VCaP (cell line): ENCODE measurements around the gene SNX7.

Experiments used
- H3K27ac ChIP-seq: fragments of 450-650 bp; 2 replicates; pipeline ENCODE4 v1.5.1; 2017
- TF ChIP-seq, protein P1 (sequence below): fragments of 450-650 bp; conservative IDR thresholded peaks from 2 replicates; pipeline ENCODE4 v1.5.1; 2017; ENCODE audit warnings: mild to moderate bottlenecking, moderate library complexity

The SNX7 gene

DNA sequence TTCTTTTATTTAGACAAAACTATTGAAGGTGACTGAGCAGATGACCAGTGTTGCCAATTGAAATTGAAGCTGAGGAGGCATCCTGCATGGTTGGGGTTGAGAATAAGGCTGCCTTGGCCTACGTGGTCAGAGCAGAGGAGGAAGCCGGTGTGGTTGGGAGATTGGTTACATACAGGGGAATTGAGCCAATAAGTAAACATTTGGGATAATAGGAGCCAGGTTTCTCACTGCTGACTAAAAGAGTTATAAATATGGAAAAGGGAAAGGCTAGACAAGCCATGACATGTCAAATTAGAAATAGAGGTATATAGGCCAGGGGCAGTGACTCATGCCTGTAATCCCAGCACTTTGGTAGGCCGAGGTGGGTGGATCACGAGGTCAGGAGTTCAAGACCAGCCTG, 15.8 kb downstream of the SNX7 start:
- H3K27ac ChIP-seq: no peak overlapping the region
- TF ChIP-seq, protein P1, sequence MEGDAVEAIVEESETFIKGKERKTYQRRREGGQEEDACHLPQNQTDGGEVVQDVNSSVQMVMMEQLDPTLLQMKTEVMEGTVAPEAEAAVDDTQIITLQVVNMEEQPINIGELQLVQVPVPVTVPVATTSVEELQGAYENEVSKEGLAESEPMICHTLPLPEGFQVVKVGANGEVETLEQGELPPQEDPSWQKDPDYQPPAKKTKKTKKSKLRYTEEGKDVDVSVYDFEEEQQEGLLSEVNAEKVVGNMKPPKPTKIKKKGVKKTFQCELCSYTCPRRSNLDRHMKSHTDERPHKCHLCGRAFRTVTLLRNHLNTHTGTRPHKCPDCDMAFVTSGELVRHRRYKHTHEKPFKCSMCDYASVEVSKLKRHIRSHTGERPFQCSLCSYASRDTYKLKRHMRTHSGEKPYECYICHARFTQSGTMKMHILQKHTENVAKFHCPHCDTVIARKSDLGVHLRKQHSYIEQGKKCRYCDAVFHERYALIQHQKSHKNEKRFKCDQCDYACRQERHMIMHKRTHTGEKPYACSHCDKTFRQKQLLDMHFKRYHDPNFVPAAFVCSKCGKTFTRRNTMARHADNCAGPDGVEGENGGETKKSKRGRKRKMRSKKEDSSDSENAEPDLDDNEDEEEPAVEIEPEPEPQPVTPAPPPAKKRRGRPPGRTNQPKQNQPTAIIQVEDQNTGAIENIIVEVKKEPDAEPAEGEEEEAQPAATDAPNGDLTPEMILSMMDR: no peak

DNA sequence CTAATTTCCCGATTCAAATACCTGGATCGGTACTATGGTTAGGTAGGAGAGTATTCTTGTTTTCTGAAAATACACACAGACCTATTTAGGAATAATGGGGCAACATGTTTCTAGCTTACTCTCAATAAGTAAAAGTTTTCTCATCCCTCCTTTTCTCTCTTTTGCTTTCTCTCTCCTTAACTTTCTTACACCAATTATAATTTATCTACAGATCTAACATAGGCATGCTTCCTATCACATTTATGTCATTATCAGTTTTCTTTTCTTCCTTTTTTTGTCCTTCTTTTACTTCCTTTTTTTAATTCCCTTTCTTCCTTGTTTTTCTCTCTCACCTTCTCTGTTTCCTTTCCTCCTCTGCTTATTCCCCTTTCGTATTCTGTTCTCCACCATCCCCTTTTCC, 20.3 kb downstream of the SNX7 start:
- TF ChIP-seq, protein P1: no peak
- no peak overlapping the region for H3K27ac ChIP-seq

DNA sequence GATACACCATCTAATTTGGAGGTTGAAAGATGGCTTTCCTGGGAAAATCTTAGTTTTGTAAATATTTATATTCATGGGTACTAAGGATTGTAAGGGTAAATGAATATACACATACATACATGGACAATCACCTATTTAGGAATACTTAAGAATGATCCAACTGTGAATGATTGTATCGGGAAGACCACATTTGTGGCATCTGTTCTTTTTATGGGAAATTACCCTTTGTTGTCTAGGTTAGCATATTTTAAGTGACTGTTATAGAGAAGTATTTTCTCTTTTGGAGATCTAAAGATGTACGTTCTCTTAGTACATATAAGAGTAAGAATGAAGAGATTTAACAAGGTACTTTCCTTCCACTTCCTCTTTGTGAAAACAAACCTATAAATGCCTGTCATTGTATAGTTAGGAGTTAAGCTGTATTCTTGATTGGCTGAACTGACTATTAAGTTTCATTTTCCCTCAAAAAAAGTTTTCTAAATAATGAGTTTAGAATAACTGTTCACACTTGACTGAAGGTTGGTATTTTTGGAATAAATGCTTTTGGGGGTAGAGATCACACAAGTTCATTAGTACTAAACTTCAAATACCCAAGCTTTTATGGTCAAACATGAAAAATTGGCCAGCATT, 26.7 kb downstream of the SNX7 start:
- H3K27ac ChIP-seq: no peak overlapping the region
- TF ChIP-seq, protein P1: no peak

DNA sequence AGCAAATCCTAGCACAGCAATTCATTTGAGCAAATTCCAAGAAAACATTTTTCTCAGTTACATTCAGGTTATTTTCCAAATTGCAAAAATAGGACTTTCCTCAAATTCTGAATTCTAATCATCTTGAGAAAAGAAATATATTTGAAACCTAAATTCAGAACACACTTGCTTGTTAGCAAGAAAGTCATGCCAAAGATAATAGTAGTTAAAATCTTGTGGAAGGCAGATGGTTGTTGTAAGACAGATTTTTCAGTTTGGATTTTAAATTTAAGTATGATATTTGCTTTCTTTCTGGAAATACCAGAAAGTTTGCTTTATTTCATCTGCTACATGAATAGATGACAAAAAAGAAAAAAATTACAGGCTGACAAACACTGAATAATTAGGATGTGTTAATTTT, 29.1 kb downstream of the SNX7 start:
- no peak overlapping the region for H3K27ac ChIP-seq
- TF ChIP-seq, protein P1: no peak

DNA sequence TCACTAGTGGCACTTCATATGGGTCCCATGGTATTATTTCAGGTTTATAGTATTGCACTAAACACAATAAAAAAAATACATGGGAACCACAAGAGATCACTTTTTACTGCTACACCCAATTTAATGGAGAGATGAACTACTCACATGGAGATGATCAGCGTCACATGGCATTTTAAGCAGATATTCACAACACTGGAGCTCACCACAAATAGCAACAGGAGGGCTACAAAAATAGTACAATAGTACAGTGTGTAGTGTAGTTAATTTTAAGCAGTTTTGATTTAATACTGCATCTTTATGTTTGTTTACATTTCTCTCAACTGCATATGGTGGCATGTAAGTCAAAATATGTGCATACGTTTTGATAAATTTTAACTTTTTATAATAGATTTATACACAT, 31.0 kb downstream of the SNX7 start:
- TF ChIP-seq, protein P1: no peak
- H3K27ac ChIP-seq: no peak overlapping the region

- no peak overlapping the region for H3K27ac ChIP-seq
- TF ChIP-seq, protein P1: no peak
Observed at GRCh38 chr1:98693385-98693784, 31.9 kb downstream of the SNX7 start.

DNA sequence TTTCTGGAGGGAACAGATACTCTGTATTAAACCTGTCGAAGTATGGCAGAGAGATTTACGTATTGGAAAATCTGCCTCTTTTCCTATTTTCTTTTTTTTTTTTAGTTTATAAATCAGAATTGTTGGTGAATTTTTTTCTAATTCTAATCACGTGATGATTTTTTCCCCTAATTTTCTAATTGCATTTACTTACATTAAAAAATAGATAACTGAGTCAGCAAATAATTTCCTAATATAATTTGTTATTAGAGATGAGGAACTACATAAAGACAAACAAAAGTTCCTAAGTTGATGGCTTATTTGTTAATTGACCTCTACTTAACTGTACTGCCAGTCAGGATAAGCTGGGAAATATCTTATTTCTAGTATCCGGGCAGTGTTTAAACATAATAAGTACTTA, 34.6 kb downstream of the SNX7 start:
- TF ChIP-seq, protein P1: no peak
- H3K27ac ChIP-seq: no peak overlapping the region

DNA sequence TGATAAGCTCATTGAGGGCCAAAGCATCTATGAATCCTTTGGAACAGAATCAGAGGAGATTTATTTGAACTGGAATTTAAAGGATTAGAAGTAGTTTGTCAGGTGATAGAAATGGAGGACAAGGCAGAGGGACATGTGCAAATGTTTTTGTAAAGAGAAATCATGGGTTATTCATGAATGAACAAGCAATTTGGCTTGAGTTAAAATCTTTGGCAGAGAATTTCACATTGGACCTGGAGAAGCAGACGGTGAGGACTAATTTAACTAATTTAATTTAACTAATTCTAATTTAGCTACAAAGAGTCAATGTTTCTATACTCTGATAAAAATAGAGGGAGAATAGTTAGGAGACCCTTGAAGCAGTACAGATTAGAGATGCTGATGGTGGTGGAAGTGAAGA, 36.3 kb downstream of the SNX7 start:
- TF ChIP-seq, protein P1: no peak

More for the DNA sequence above, 36.3 kb downstream of the SNX7 start:
- H3K27ac ChIP-seq: no peak overlapping the region
